Measurements from ENCODE around the gene DOLK.

- TF ChIP-seq POLR2A (IDR thresholded peaks at IDR 0.05; ENCODE audit: low read depth, low read length) (no peak), POLR2AphosphoS5 (IDR thresholded peaks at IDR 0.05; ENCODE audit: low read depth, low read length) (no peak)
Measured at GRCh38 chr9:128940946-128941755, 6.3 kb downstream of the DOLK start.
